GM19023 (cell line): ENCODE results near the gene TBC1D12.
"Not testable (repeated sequence)": the region's sequence is repeated elsewhere in the genome, so short reads cannot be mapped to it uniquely, and the experiment has no call there.

ENCODE experiments used
- ATAC-seq: cut with Tn5 transposase; IDR thresholded peaks from one replicate; pipeline ENCODE4 v1.9.1; 2021; ENCODE audit warnings: mild to moderate bottlenecking, moderate library complexity; ENCODE audit not compliant: unreplicated experiment

The TBC1D12 gene

GRCh38 chr10:94402204-94402842 is at the start of gene TBC1D12:
TSS of gene TBC1D12 (plus strand) at chr10:94402541. CDS start at chr10:94402614, 73 bp downstream.
- ATAC-seq: peak; percentile 74

- no peak for ATAC-seq
Measured at GRCh38 chr10:94353336-94353735, 49.0 kb upstream of the TBC1D12 start.

DNA sequence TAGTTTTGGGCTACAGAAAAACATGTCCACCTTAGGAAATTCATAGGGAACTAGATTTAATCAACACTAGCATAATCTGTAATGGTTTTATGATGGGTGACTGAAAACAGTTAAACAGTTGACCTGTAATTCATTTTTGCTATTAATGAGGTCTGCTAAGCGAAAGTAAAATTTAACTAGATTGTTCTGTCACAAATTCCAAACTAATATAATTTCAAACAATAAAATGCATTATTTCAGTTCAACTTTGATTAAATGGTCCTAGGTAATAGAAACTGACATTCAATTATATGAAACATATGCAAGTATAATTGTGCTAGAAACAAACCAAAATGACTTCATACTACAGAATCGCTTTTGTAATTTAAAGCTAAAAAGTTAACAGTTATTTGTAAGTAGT is 46.5 kb upstream of the TBC1D12 start:
- ATAC-seq: no peak

DNA sequence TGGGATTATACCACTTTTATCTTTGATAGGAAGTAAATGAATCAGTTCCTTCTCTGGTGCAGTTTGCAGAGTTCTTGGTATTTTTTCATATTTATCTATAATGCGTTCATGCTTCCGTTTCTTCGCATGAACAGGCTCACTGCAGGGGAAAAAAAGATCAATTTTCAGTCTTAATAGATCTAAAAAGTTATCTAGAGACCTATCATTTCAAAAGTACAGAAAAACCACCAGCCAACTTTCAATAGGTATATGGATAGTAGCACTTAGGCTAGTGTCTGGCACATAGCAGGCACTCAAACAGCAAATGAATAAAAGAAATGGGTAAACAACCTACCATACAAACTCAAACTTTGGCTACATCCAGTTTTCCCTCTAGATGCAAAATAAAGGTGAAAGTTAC is 45.1 kb upstream of the TBC1D12 start:
- ATAC-seq: no peak

GRCh38 chr10:94358480-94358879 is 43.9 kb upstream of the TBC1D12 start:
- no peak for ATAC-seq

- no peak for ATAC-seq
Measured at GRCh38 chr10:94361171-94361794, 41.1 kb upstream of the TBC1D12 start.

- peak; percentile 100 for ATAC-seq
Measured at GRCh38 chr10:94362360-94363250, 39.7 kb upstream of the TBC1D12 start, which contains the start of gene NOC3L. TSS of gene NOC3L (minus strand) at chr10:94362939. CDS start at chr10:94362838, 101 bp downstream.

- peak; percentile 12 for ATAC-seq
Measured at GRCh38 chr10:94363251-94363565, 39.1 kb upstream of the TBC1D12 start.

DNA sequence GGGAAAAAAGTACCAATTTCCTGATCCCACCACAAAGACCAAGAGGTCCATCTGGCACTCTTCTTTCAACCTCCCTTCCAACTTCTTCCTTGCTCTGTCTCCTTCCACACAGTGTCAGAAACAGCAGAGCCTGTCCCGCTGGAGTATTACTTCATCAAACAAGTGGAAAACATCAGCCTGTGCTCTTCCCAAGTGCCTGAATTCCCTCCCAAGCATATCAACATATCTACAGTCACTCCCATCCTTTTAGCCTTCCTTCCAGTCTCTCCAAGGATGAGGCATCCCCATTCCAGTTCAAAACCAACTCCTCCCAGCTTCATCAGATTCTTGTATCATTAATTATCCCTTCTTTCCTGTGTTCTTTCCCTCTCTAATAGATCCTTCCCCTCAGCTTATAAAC is 37.9 kb upstream of the TBC1D12 start:
- ATAC-seq: no peak

- ATAC-seq: no peak
Measured at GRCh38 chr10:94366382-94366781, 36.0 kb upstream of the TBC1D12 start.

- no peak for ATAC-seq
Measured at GRCh38 chr10:94370501-94370900, 31.8 kb upstream of the TBC1D12 start.

DNA sequence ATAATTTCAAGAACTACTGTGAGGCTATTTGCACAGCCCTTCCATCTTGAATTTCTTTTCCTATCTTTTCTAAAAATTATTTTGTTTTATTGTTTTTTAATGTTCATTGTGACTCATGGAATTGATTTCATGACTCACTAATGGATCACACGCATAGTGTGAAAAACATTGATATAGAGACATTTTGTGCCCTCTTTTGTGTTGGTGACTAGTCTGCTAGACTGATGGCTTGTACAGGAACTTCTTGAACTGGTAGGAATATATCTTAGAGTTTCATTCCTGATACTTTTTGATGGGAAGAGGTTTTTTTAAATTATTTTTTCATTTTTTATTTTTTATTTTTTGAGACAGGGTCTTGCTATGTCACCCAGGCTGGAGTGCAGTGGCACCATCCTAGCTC is 27.0 kb upstream of the TBC1D12 start:
- ATAC-seq: no peak

DNA sequence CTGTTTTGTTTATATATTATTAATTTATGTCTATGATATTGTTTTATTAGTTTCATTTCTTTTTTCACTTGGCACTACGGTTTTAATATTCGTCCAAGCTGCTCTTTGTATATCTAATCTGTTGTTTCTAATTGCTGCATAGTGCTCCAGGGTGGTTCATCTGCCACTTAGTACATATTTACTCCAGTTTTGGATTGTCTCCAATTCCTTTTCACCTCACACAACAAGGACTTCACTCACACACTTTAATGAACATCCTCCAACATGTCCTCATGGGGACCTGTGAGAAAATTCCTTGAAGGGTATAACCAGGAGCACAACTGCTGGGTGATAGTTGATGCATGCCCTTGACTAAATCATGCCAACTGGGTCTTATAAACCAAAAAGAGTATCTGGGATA is 25.5 kb upstream of the TBC1D12 start:
- no peak for ATAC-seq

- no peak for ATAC-seq
Measured at GRCh38 chr10:94383530-94383929, 18.8 kb upstream of the TBC1D12 start.

GRCh38 chr10:94385733-94386132 is 16.6 kb upstream of the TBC1D12 start:
- not testable (repeated sequence) for ATAC-seq

- not testable (repeated sequence) for ATAC-seq
Measured at GRCh38 chr10:94392117-94392516, 10.2 kb upstream of the TBC1D12 start.

- no peak for ATAC-seq
Measured at GRCh38 chr10:94397549-94398370, 4.6 kb upstream of the TBC1D12 start.

GRCh38 chr10:94398762-94399161 is 3.6 kb upstream of the TBC1D12 start:
- ATAC-seq: no peak

- peak; percentile 27 for ATAC-seq
Measured at GRCh38 chr10:94402843-94403379, 570 bp downstream of the TBC1D12 start.

- peak; percentile 56 for ATAC-seq
Measured at GRCh38 chr10:94403380-94404213, 1.3 kb downstream of the TBC1D12 start.
